Measurements from ENCODE around the gene PGF.

DNA sequence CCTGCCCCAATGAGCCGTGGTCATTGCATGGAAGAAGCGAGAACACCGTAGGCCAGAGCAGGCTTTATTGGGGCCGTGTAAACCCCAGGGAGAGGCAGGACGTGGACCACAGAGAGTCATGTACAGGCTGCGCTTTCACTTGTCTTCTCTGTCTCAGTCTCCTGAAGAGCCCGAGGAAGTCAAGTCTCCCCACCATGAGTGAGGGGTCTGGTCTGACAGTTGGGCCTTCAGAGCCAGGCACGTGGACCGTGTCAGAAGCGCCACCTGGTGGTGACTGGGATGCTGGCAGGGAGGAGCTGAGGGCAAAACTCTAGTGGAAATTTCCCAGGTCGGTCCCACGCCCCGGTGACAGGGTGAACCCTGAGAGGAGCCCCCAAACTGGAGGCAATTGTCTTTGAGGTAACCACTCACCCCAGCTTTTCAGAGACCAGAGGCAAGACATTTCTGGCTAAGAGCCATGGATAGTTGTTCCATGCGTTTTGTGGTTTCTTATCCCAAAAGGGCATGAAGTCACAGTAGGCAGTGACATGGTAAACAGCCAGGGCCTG lies 49.7 kb downstream of the PGF start:
- no peak for TF ChIP-seq POLR2A (IDR thresholded peaks at IDR 0.05; ENCODE audit: borderline replicate concordance, extremely low read depth, insufficient read depth, insufficient read length)
- TF ChIP-seq RAD21 (IDR thresholded peaks at IDR 0.05; ENCODE audit: low read depth), result peak; percentile 71
- TF ChIP-seq, protein P1, sequence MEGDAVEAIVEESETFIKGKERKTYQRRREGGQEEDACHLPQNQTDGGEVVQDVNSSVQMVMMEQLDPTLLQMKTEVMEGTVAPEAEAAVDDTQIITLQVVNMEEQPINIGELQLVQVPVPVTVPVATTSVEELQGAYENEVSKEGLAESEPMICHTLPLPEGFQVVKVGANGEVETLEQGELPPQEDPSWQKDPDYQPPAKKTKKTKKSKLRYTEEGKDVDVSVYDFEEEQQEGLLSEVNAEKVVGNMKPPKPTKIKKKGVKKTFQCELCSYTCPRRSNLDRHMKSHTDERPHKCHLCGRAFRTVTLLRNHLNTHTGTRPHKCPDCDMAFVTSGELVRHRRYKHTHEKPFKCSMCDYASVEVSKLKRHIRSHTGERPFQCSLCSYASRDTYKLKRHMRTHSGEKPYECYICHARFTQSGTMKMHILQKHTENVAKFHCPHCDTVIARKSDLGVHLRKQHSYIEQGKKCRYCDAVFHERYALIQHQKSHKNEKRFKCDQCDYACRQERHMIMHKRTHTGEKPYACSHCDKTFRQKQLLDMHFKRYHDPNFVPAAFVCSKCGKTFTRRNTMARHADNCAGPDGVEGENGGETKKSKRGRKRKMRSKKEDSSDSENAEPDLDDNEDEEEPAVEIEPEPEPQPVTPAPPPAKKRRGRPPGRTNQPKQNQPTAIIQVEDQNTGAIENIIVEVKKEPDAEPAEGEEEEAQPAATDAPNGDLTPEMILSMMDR (IDR thresholded peaks at IDR 0.05 in 2 of 3, conservative IDR thresholded peaks at IDR 0.05 in 1 of 3; ENCODE audit: borderline replicate concordance in 1 of 3, insufficient read depth in 1 of 3, low read depth in 2 of 3, low read length in 2 of 3), result peak; percentile 75 to 98 (median 97); a peak in 5 of 6 replicates
- TF ChIP-seq EZH2phosphoT487 (IDR thresholded peaks at IDR 0.05; ENCODE audit: borderline replicate concordance), result no peak
- peak; percentile 32; the same call in 1 of the 2 replicates for TF ChIP-seq POLR2AphosphoS5 (IDR thresholded peaks at IDR 0.05; ENCODE audit: low read depth, low read length)
- no peak for TF ChIP-seq ATF3 (IDR thresholded peaks at IDR 0.05)
- no peak for TF ChIP-seq EZH2 (IDR thresholded peaks at IDR 0.05)
- TF ChIP-seq YY1 (IDR thresholded peaks at IDR 0.05; ENCODE audit: extremely low read depth, insufficient replicate concordance, low read depth, low read length), result peak; percentile 39
- TF ChIP-seq SRF (IDR thresholded peaks at IDR 0.05; ENCODE audit: low read depth), result no peak
